Measurements from ENCODE around the gene TICRR. TPM values are rescaled to one million over a fixed set of nuclear protein-coding genes. Genes with fewer than 3 reads are reported as not detected.

TICRR gene
- total RNA-seq, 1 donor from 2014 or later, result 2.2 TPM

GRCh38 chr15:89666184-89666857 lies 91.1 kb downstream of the TICRR start:
- DNase-seq (ENCODE audit: low spot score), result no peak
- Mint-ChIP-seq H3K4me3 (ENCODE audit: unreplicated experiment) (peak overlapping the region; percentile 31), H3K4me1 (ENCODE audit: low read depth) (peaks cover 21% of the 10 kb centered on the region), H3K27ac (ENCODE audit: unreplicated experiment) (peak overlapping the region; percentile 45), H3K27me3 (ENCODE audit: low read depth) (no peaks in the 10 kb centered on the region), H3K9me3 (ENCODE audit: low read depth) (no peaks in the 10 kb centered on the region), H3K36me3 (ENCODE audit: low read depth) (no peaks in the 10 kb centered on the region)
- TF ChIP-seq CTCF (IDR thresholded peaks at IDR 0.05), result no peak

GRCh38 chr15:89666858-89667705 lies 91.8 kb downstream of the TICRR start:
- no peak for TF ChIP-seq CTCF (IDR thresholded peaks at IDR 0.05)
- Mint-ChIP-seq H3K27ac (ENCODE audit: unreplicated experiment) (no peak overlapping the region), H3K4me3 (ENCODE audit: unreplicated experiment) (no peak overlapping the region), H3K4me1 (ENCODE audit: low read depth) (peaks cover 25% of the 10 kb centered on the region), H3K27me3 (ENCODE audit: low read depth) (no peaks in the 10 kb centered on the region), H3K9me3 (ENCODE audit: low read depth) (no peaks in the 10 kb centered on the region), H3K36me3 (ENCODE audit: low read depth) (no peaks in the 10 kb centered on the region)
- DNase-seq (ENCODE audit: low spot score), result no peak

- Mint-ChIP-seq H3K27ac (ENCODE audit: unreplicated experiment) (no peak overlapping the region), H3K9me3 (ENCODE audit: low read depth) (no peaks in the 10 kb centered on the region), H3K4me3 (ENCODE audit: unreplicated experiment) (no peak overlapping the region), H3K36me3 (ENCODE audit: low read depth) (no peaks in the 10 kb centered on the region), H3K27me3 (ENCODE audit: low read depth) (no peaks in the 10 kb centered on the region), H3K4me1 (ENCODE audit: low read depth) (peaks cover 26% of the 10 kb centered on the region)
- no peak for TF ChIP-seq CTCF (IDR thresholded peaks at IDR 0.05)
- DNase-seq (ENCODE audit: low spot score), result no peak
Measured at GRCh38 chr15:89667706-89667960, 92.4 kb downstream of the TICRR start.

GRCh38 chr15:89668171-89668570 lies 92.9 kb downstream of the TICRR start:
- Mint-ChIP-seq H3K4me1 (ENCODE audit: low read depth) (peaks cover 25% of the 10 kb centered on the region), H3K27ac (ENCODE audit: unreplicated experiment) (no peak overlapping the region), H3K9me3 (ENCODE audit: low read depth) (no peaks in the 10 kb centered on the region), H3K4me3 (ENCODE audit: unreplicated experiment) (no peak overlapping the region), H3K27me3 (ENCODE audit: low read depth) (no peaks in the 10 kb centered on the region), H3K36me3 (ENCODE audit: low read depth) (no peaks in the 10 kb centered on the region)
- no peak for TF ChIP-seq CTCF (IDR thresholded peaks at IDR 0.05)
- DNase-seq (ENCODE audit: low spot score), result no peak

GRCh38 chr15:89669309-89669865 lies 94.1 kb downstream of the TICRR start:
- H3K27ac Mint-ChIP-seq (ENCODE audit: unreplicated experiment), result no peak overlapping the region
- DNase-seq (ENCODE audit: low spot score), result no peak
- H3K4me3 Mint-ChIP-seq (ENCODE audit: unreplicated experiment), result no peak overlapping the region
- H3K27me3 Mint-ChIP-seq (ENCODE audit: low read depth), result no peaks in the 10 kb centered on the region
- peaks cover 23% of the 10 kb centered on the region for H3K4me1 Mint-ChIP-seq (ENCODE audit: low read depth)
- H3K36me3 Mint-ChIP-seq (ENCODE audit: low read depth), result no peaks in the 10 kb centered on the region
- TF ChIP-seq CTCF (IDR thresholded peaks at IDR 0.05), result no peak
- no peaks in the 10 kb centered on the region for H3K9me3 Mint-ChIP-seq (ENCODE audit: low read depth)

Measured in chondrocyte (in vitro differentiated cells).